ENCODE results near the gene SBF2.
"Not testable (repeated sequence)": the region's sequence is repeated elsewhere in the genome, so short reads cannot be mapped to it uniquely, and the experiment has no call there.

SBF2 gene

GRCh38 chr11:9916480-9916879, 377.5 kb downstream of the SBF2 start:
- no peak for FAIRE-seq
- no peak for DNase-seq (ENCODE audit: insufficient read length, low spot score)
- TF ChIP-seq POLR2AphosphoS5 (IDR thresholded peaks at IDR 0.05; ENCODE audit: low read depth, low read length) (no peak), TAF1 (IDR thresholded peaks at IDR 0.05; ENCODE audit: low read depth, low read length) (no peak), PAX5 (IDR thresholded peaks at IDR 0.05; ENCODE audit: insufficient read depth, low read length, severe bottlenecking) (no peak), POLR2A (IDR thresholded peaks at IDR 0.05; ENCODE audit: low read depth, low read length) (no peak), SPI1 (IDR thresholded peaks at IDR 0.05; ENCODE audit: low read depth, low read length) (no peak), POU2F2 (IDR thresholded peaks at IDR 0.05; ENCODE audit: low read depth, low read length) (no peak)

- FAIRE-seq = no peak
- no peak for DNase-seq (ENCODE audit: insufficient read length, low spot score)
- TF ChIP-seq POU2F2 (IDR thresholded peaks at IDR 0.05; ENCODE audit: low read depth, low read length) = no peak
- no peak for TF ChIP-seq SPI1 (IDR thresholded peaks at IDR 0.05; ENCODE audit: low read depth, low read length)
- TF ChIP-seq TAF1 (IDR thresholded peaks at IDR 0.05; ENCODE audit: low read depth, low read length) = no peak
- no peak for TF ChIP-seq POLR2A (IDR thresholded peaks at IDR 0.05; ENCODE audit: low read depth, low read length)
- TF ChIP-seq POLR2AphosphoS5 (IDR thresholded peaks at IDR 0.05; ENCODE audit: low read depth, low read length) = no peak
- no peak for TF ChIP-seq PAX5 (IDR thresholded peaks at IDR 0.05; ENCODE audit: insufficient read depth, low read length, severe bottlenecking)
Measured at GRCh38 chr11:9914064-9914463, 380.0 kb downstream of the SBF2 start.

- TF ChIP-seq POLR2A (IDR thresholded peaks at IDR 0.05; ENCODE audit: low read depth, low read length) = no peak
- no peak for TF ChIP-seq POU2F2 (IDR thresholded peaks at IDR 0.05; ENCODE audit: low read depth, low read length)
- no peak for TF ChIP-seq POLR2AphosphoS5 (IDR thresholded peaks at IDR 0.05; ENCODE audit: low read depth, low read length)
- no peak for TF ChIP-seq TAF1 (IDR thresholded peaks at IDR 0.05; ENCODE audit: low read depth, low read length)
- no peak for TF ChIP-seq SPI1 (IDR thresholded peaks at IDR 0.05; ENCODE audit: low read depth, low read length)
- no peak for TF ChIP-seq PAX5 (IDR thresholded peaks at IDR 0.05; ENCODE audit: insufficient read depth, low read length, severe bottlenecking)
- DNase-seq (ENCODE audit: insufficient read length, low spot score) (no peak), FAIRE-seq (no peak)
Measured at GRCh38 chr11:9905960-9906791, 387.8 kb downstream of the SBF2 start.

DNA sequence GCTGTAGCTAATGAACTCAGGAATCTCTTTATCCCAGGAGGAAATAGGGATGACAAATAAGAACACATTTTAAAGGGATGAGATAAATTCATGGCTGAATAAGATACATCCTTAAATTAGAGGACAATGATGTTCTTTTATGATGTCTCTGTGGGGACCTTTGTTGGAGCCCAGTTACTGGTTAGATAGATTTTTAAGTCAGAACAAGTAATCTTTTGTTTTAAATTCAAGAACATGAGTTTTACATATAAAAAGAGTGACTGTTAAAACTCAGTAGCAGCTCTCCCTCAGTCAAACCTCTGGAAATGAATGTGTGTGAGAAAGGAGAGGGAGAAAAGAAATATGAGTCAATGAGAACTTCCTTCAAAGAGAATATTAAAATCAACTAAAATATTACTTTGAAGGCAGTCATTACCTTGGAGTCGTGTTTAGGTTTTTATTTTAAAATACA, 388.5 kb downstream of the SBF2 start:
- DNase-seq (ENCODE audit: insufficient read length, low spot score) (no peak), FAIRE-seq (no peak)
- TF ChIP-seq TAF1 (IDR thresholded peaks at IDR 0.05; ENCODE audit: low read depth, low read length) (no peak), POLR2A (IDR thresholded peaks at IDR 0.05; ENCODE audit: low read depth, low read length) (no peak), PAX5 (IDR thresholded peaks at IDR 0.05; ENCODE audit: insufficient read depth, low read length, severe bottlenecking) (no peak), SPI1 (IDR thresholded peaks at IDR 0.05; ENCODE audit: low read depth, low read length) (no peak), POU2F2 (IDR thresholded peaks at IDR 0.05; ENCODE audit: low read depth, low read length) (no peak), POLR2AphosphoS5 (IDR thresholded peaks at IDR 0.05; ENCODE audit: low read depth, low read length) (no peak)

DNA sequence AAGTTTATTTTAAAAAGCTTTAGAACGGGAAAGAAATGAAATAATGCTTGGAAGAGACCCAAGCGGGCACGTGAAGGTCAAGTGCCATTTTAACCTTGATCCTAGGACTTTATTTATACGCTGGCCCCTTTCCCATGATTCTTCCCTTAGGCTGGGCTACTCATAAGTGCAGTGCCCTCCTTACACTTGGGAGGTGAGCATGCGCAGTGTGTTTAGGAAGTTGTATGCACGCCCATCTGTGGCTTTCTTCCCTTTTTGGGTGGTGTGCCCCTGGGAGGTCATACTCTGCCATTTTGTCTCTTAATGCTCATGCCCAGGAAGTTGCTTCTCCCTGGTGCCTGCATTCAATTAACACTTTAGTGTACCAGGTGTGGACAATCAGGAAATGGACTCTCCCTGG, 390.4 kb downstream of the SBF2 start:
- FAIRE-seq (no peak), DNase-seq (ENCODE audit: insufficient read length, low spot score) (no peak)
- TF ChIP-seq PAX5 (IDR thresholded peaks at IDR 0.05; ENCODE audit: insufficient read depth, low read length, severe bottlenecking) (no peak), POLR2A (IDR thresholded peaks at IDR 0.05; ENCODE audit: low read depth, low read length) (no peak), TAF1 (IDR thresholded peaks at IDR 0.05; ENCODE audit: low read depth, low read length) (no peak)

GRCh38 chr11:9901943-9902342, 392.1 kb downstream of the SBF2 start:
- DNase-seq (ENCODE audit: insufficient read length, low spot score) (no peak), FAIRE-seq (no peak)
- TF ChIP-seq TAF1 (IDR thresholded peaks at IDR 0.05; ENCODE audit: low read depth, low read length) (no peak), POLR2AphosphoS5 (IDR thresholded peaks at IDR 0.05; ENCODE audit: low read depth, low read length) (no peak), POLR2A (IDR thresholded peaks at IDR 0.05; ENCODE audit: low read depth, low read length) (no peak), PAX5 (IDR thresholded peaks at IDR 0.05; ENCODE audit: insufficient read depth, low read length, severe bottlenecking) (no peak), SPI1 (IDR thresholded peaks at IDR 0.05; ENCODE audit: low read depth, low read length) (no peak), POU2F2 (IDR thresholded peaks at IDR 0.05; ENCODE audit: low read depth, low read length) (no peak)

DNA sequence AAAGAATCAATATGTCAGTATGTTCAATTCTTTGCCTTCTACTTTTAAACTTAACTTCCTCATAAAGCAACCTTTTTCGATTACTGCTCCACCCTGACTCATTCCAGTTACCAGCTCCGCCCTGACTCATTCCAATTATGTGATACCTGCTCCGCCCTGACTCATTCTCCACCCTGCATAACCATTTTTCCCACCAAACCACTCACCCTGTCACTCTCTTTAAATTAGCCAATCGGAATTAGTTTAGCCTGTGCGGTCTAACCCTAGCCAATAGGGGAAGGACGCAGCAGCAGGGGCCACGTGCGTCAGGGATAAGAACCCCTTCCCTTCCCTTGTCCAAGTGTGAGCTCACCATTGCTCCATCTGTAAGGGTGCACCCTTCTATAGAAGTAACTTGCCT, 393.8 kb downstream of the SBF2 start:
- FAIRE-seq; DNase-seq (ENCODE audit: insufficient read length, low spot score): not testable (repeated sequence)

- FAIRE-seq = no peak
- DNase-seq (ENCODE audit: insufficient read length, low spot score) = no peak
- TF ChIP-seq POLR2A (IDR thresholded peaks at IDR 0.05; ENCODE audit: low read depth, low read length) = no peak
- TF ChIP-seq PAX5 (IDR thresholded peaks at IDR 0.05; ENCODE audit: insufficient read depth, low read length, severe bottlenecking) = no peak
- no peak for TF ChIP-seq SPI1 (IDR thresholded peaks at IDR 0.05; ENCODE audit: low read depth, low read length)
- no peak for TF ChIP-seq POU2F2 (IDR thresholded peaks at IDR 0.05; ENCODE audit: low read depth, low read length)
- TF ChIP-seq POLR2AphosphoS5 (IDR thresholded peaks at IDR 0.05; ENCODE audit: low read depth, low read length) = no peak
- no peak for TF ChIP-seq TAF1 (IDR thresholded peaks at IDR 0.05; ENCODE audit: low read depth, low read length)
Measured at GRCh38 chr11:9899676-9900075, 394.3 kb downstream of the SBF2 start.

DNA sequence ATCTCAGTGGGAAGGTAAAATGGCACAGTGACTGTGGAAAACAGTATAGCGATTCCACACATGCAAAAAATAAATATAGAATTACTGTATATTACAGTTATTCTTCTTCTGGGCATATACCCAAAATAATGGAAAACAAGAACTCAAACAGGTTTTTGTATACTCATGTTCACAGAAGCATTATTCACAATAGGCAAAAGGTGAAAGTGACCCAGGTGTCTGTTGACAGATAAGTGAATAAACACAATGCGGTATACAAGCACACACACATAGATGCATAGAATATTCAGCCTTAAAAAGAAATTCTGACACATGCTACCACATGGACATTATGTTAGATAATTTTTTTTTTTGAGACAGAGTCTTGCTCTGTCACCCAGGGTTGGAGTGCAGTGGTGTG, 397.1 kb downstream of the SBF2 start:
- no peak for DNase-seq (ENCODE audit: insufficient read length, low spot score)
- FAIRE-seq = no peak
- no peak for TF ChIP-seq PAX5 (IDR thresholded peaks at IDR 0.05; ENCODE audit: insufficient read depth, low read length, severe bottlenecking)
- no peak for TF ChIP-seq POLR2AphosphoS5 (IDR thresholded peaks at IDR 0.05; ENCODE audit: low read depth, low read length)
- no peak for TF ChIP-seq POU2F2 (IDR thresholded peaks at IDR 0.05; ENCODE audit: low read depth, low read length)
- TF ChIP-seq TAF1 (IDR thresholded peaks at IDR 0.05; ENCODE audit: low read depth, low read length) = no peak
- TF ChIP-seq POLR2A (IDR thresholded peaks at IDR 0.05; ENCODE audit: low read depth, low read length) = no peak
- no peak for TF ChIP-seq SPI1 (IDR thresholded peaks at IDR 0.05; ENCODE audit: low read depth, low read length)

GRCh38 chr11:9895006-9895405, 399.0 kb downstream of the SBF2 start:
- no peak for FAIRE-seq
- no peak for DNase-seq (ENCODE audit: insufficient read length, low spot score)
- TF ChIP-seq POU2F2 (IDR thresholded peaks at IDR 0.05; ENCODE audit: low read depth, low read length) (no peak), TAF1 (IDR thresholded peaks at IDR 0.05; ENCODE audit: low read depth, low read length) (no peak), POLR2AphosphoS5 (IDR thresholded peaks at IDR 0.05; ENCODE audit: low read depth, low read length) (no peak), SPI1 (IDR thresholded peaks at IDR 0.05; ENCODE audit: low read depth, low read length) (no peak), POLR2A (IDR thresholded peaks at IDR 0.05; ENCODE audit: low read depth, low read length) (no peak), PAX5 (IDR thresholded peaks at IDR 0.05; ENCODE audit: insufficient read depth, low read length, severe bottlenecking) (no peak)
